ENCODE results near the gene HIGD1C.

DNA sequence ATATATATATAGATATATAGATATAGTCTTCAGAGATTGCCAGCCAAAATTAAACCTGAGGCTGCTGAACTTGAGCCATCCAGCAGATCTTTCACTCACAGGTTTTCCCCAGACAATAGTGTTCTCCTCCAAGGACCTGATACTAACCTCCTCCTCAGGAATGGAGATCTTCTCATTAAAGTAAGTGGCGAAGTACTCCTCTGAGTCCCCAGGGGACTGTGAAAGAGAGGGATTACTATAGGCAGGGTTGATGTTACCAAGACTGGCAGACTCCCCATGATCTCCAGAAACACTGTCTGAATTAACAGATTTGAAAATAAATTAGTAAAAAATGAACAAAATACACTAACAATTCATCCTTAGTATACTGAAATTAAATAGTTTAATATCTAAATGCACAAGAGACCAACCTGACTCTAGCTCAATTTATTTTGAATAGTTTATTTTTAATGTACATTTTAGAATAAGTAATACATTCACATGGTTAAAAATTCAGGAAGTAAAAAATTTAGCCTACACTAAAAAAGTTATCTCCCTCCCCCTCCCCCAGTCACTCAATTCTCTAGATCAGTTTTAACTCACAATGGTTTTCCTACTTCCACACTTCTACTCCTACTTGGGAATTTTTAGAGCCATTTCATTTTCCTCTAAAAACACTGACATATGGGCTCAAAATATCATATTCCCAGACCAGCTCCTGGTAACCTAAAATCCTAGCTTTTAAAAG lies 56.1 kb downstream of the HIGD1C start:
- TF ChIP-seq, protein P1, sequence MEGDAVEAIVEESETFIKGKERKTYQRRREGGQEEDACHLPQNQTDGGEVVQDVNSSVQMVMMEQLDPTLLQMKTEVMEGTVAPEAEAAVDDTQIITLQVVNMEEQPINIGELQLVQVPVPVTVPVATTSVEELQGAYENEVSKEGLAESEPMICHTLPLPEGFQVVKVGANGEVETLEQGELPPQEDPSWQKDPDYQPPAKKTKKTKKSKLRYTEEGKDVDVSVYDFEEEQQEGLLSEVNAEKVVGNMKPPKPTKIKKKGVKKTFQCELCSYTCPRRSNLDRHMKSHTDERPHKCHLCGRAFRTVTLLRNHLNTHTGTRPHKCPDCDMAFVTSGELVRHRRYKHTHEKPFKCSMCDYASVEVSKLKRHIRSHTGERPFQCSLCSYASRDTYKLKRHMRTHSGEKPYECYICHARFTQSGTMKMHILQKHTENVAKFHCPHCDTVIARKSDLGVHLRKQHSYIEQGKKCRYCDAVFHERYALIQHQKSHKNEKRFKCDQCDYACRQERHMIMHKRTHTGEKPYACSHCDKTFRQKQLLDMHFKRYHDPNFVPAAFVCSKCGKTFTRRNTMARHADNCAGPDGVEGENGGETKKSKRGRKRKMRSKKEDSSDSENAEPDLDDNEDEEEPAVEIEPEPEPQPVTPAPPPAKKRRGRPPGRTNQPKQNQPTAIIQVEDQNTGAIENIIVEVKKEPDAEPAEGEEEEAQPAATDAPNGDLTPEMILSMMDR (IDR thresholded peaks at IDR 0.05; ENCODE audit: low read depth, low read length, poor library complexity, severe bottlenecking) = no peak
- TF ChIP-seq EZH2phosphoT487 (IDR thresholded peaks at IDR 0.05; ENCODE audit: borderline replicate concordance, low read length) = no peak
